ENCODE results near the gene TARDBP. TPM values are rescaled to one million over a fixed set of nuclear protein-coding genes. Genes with fewer than 3 reads are reported as not detected.
"Not testable (repeated sequence)": the region's sequence is repeated elsewhere in the genome, so short reads cannot be mapped to it uniquely, and the experiment has no call there.

TARDBP gene
- polyA plus RNA-seq, 5 donors, result 254 to 350 (median 299) TPM

- DNase-seq, result no peak
Observed at GRCh38 chr1:11058595-11059154, 46.2 kb downstream of the TARDBP start.

- no peak for DNase-seq
Observed at GRCh38 chr1:11059155-11059967, 46.9 kb downstream of the TARDBP start.

- peak; percentile 84 to 87 for DNase-seq
Observed at GRCh38 chr1:11059968-11060830, 47.7 kb downstream of the TARDBP start, which contains the start of gene SRM. Gene SRM, minus strand, starts transcription at chr1:11060018. Its CDS starts 75 bp downstream, at chr1:11059943.

- no peak for DNase-seq
Observed at GRCh38 chr1:11061652-11062365, 49.4 kb downstream of the TARDBP start.

- DNase-seq, result no peak
Observed at GRCh38 chr1:11062965-11063401, 50.5 kb downstream of the TARDBP start.

GRCh38 chr1:11063937-11064537 is 51.6 kb downstream of the TARDBP start:
- DNase-seq, result not testable (repeated sequence)

- DNase-seq, result no peak
Observed at GRCh38 chr1:11064942-11065341, 52.5 kb downstream of the TARDBP start.

- no peak for DNase-seq
Observed at GRCh38 chr1:11065796-11066195, 53.3 kb downstream of the TARDBP start.

GRCh38 chr1:11067716-11068599 is 55.5 kb downstream of the TARDBP start:
- no peak for DNase-seq

- DNase-seq, result no peak
Observed at GRCh38 chr1:11068600-11069473, 56.4 kb downstream of the TARDBP start.

- no peak for DNase-seq
Observed at GRCh38 chr1:11070876-11071275, 58.4 kb downstream of the TARDBP start.

- DNase-seq, result no peak
Observed at GRCh38 chr1:11071463-11072215, 59.2 kb downstream of the TARDBP start.

GRCh38 chr1:11072216-11072917 is 59.9 kb downstream of the TARDBP start:
- no peak for DNase-seq

GRCh38 chr1:11073398-11073797 is 60.9 kb downstream of the TARDBP start:
- DNase-seq, result not testable (repeated sequence)

Measured in right lung (tissue), 5 donors.